Thyroid gland (tissue), 4 donors: ENCODE measurements around the gene MAGI1.

Experiments used
- CTCF ChIP-seq, 6 experiments: fragments of 200-600 bp in 3 of 6; fragments of 450-650 bp in 3 of 6; sonication (generic) in 3 of 6; IDR thresholded peaks; one replicate each; pipeline ENCODE4 v1.5.1; 2016 to 2019; ENCODE audit warnings: antibody characterized with exemption in 6 of 6, mild to moderate bottlenecking in 2 of 6, inconsistent platforms in 1 of 6, moderate library complexity in 1 of 6
- POLR2A ChIP-seq, 2 donors: fragments of 450-650 bp; IDR thresholded peaks; one replicate each; pipeline ENCODE4 v1.6.1; 2017; ENCODE audit warnings: antibody characterized with exemption in 2 of 2, mild to moderate bottlenecking in 2 of 2, moderate library complexity in 1 of 2

DNA sequence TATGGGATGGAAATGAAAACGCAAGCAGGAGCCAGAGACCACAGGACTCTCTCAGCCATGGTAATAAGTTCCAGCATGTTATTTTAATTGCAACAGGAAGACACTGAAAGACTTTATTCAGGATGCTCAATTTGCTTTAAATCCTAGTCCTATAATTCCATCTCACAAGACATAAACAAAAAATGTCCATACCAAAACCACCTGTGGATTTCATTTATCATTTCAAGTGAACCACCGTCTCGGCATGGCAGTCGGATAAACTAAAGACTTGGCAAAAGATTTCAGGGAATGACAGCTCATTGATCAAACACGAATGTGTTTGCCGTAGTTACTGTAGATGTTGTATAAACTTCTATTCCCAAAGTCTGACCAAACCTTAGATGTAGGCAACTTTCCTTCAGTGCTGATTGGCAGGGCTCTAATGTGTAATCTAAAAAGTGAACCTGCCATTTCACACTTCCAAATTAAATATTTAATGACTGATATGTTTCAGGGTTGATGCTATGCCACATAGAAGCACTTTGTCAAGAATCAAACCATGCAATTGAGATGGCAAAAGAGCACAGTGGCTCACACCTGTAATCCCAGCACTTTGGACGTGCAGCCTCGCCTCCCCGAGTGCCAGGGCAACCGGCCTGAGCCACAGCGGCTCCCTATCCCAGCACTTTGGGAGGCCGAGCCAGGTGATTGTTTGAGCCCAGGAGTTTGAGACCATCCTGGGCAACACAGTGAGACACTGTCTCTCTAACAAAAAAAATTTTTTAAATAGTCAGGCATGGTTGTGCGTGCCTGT is 331.7 kb downstream of the MAGI1 start:
- TF ChIP-seq CTCF (IDR thresholded peaks at IDR 0.05) (no peak), POLR2A (IDR thresholded peaks at IDR 0.05) (no peak)
